SKM-1 (cell line): Measurements from ENCODE around the gene DUSP28.
"Not testable (repeated sequence)": the region's sequence is repeated elsewhere in the genome, so short reads cannot be mapped to it uniquely, and the experiment has no call there.

ENCODE experiments used
- DNase-seq: peaks from one replicate; lab custom pipeline; 2025; ENCODE audit not compliant: unreplicated experiment; lab: John Stamatoyannopoulos, UW

The DUSP28 gene

GRCh38 chr2:240560480-240561324 is 545 bp downstream of the DUSP28 start:
- DNase-seq: peak; percentile 96

- DNase-seq: no peak
Measured at GRCh38 chr2:240561325-240561971, 1.3 kb downstream of the DUSP28 start.

- not testable (repeated sequence) for DNase-seq
Measured at GRCh38 chr2:240563231-240563630, 3.1 kb downstream of the DUSP28 start.

DNA sequence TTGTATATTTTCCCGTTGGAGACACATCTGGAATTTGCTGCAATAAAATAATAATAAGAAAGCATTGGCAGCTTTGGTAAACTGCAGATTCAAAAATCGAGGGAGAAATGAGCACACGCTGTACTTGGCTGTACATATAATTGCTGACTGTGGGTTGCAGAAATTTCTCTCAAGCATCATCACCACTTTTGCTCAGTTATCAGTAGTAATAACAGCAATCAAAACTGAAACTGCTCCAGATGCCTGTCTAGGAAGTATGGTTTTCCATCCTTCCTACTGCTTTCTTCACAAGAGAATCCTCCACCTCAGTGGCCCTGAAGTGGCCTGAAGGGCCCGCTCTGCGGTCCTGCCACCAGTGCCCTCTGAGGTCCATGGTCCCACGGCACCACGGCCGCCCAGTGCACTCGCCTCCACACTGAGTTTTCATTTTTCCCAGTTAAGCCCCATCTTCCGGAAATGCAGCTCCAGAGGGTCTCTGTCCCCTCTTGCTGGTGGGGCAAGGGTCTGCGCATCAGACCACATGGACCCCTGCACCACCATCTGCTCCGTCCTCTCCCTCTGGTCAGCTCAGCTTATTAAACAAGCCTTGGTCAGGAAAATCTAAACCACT is 3.9 kb downstream of the DUSP28 start:
- no peak for DNase-seq

DNA sequence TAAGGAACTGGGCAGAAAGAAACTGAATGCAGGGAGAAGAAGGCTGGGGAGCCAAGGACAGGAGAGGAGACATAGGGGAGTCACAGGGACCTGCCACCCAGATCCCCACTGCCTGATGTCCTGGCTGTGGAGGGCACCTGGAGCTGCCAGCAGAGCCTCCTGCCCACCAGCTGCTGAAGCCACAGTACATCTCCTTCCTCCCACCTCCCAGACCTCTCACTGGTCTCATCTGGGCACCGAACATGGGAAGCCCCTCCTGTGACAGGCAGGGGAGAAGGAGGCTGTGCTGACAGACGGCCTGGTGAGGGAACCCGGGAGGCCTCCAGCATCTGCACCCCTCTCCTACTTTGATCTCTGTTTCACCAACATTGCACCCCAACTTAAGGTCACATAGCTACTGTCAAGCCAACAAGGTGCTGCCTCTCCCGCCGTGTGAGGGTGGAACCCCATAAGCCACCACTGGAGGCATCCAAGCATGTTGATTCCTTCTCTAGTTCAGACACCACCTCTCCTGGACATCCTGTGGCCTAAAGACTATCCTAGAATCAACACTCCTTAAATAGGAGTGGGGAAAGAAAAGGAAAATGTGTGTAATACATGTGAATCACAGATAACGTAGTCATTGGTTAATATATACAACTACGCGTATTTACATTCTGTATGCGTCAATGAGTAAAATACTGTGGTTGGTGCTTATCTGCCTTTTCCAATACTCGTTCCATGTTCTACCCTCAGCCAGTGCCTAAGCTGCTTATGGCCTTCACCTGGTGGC is 4.6 kb downstream of the DUSP28 start:
- no peak for DNase-seq

GRCh38 chr2:240565333-240566202 is 5.4 kb downstream of the DUSP28 start:
- DNase-seq: peak; percentile 60

DNA sequence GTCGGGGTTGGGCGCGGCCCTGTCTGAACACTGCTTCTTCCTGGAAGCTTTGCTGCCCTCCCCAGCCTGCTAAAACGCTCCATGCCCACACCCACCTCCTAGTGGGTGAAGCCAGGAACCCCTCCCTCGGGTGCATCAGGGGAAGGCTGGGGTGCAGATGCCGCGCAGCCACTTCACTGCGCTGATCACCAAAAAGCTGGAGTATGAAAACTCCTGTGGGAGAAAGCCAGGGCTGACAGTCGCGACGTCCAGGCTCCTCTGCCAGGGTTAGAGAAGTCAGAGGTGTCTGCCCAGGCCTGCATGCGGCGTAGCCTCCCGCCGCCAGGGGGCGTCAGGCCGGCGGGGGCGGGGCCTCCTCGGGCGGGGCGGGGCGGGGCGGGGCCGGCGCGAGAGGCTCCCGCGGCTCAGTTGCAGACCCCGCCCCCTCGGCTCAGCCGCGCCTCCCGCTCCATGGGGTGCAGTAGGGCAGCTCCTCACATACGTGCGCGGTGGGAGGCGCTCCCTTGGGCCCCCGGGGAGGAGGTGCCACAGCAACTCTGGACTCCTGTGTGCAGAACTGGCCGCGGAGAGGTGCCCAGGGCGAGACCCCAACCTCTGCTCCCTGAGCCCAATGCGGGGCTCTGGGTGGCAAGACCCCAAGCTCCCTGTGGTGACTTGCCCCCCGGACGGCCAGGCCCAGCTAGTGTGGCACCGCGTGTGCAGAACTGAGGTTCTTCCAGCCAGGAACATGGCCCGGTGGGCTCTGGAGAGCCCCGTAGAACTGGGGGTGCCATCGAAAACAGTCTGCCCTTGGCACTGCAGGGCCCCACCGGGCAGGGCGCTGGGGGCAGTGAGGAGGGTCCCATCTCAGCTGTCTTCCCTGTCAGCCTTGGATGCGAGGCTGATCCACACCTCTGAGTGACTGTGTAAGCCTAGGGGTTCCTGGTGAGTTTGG is 6.3 kb downstream of the DUSP28 start:
- DNase-seq: peak; percentile 76

GRCh38 chr2:240567137-240567871 is 7.1 kb downstream of the DUSP28 start:
- DNase-seq: peak; percentile 51

DNA sequence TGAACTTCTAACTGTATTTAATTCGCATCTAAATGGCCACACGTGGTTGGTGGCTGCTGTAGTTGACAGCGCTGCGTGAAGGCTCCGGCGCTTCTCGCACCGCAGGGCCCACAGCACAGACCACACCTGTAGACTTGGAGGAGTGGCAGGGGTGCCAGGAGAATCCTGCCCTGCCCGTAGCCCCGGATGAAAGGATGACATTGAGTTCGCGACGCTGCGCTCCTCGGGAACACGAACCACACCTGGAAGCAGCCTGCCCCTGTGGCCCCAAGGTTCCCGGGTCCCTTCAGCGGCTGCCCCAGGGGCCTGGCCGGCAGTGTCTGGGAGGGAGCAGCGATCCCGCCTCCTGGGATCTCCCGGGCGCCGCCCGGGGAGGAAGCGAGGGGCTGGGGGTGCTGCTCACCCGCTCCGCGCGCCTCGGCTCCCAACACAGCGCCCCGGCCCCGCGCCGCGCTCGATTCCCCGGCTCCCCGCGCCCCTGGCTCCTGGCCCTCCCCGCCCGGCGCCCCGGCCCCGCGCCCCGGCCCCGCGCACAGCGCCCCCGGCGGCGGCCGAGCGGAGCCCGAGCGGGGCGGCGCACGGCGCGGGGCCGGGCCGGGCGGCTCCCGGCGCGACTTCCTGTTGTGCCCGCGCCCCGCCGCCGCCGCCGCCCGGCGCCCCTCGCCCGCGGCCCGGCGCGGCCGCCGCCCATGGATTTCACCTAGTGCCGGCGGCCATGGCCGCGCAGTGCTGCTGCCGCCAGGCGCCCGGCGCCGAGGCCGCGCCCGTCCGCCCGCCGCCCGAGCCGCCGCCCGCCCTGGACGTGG is 7.9 kb downstream of the DUSP28 start, which contains the start of gene RNPEPL1:
Gene RNPEPL1, plus strand, starts transcription at position 613 of the 806 bp plus-strand sequence. Its CDS starts 103 bp downstream, at position 716.
- DNase-seq: no peak

- no peak for DNase-seq
Measured at GRCh38 chr2:240568678-240569522, 8.7 kb downstream of the DUSP28 start.

DNA sequence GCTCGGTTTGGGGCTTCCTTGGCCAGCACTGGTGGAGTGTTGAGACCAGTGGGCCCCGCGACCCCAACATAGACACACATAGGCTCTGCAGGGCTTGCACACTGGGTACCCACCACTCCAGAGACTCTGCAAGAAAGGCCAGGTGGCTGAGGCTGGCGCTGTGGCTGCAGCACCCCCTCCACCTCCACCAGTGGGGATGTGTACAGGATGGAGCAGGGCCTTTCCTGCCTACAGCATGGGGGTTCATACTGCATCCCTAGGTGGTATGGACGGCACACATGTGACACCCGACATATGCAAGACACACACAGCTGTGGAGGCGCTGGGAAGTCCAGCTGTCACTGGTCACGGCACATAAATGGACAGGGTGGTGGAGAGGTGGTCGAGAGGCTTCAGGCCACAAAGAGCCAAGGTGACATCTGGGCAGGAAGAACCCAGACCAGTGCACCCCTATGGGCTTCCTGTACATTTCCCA is 9.4 kb downstream of the DUSP28 start:
- no peak for DNase-seq

DNA sequence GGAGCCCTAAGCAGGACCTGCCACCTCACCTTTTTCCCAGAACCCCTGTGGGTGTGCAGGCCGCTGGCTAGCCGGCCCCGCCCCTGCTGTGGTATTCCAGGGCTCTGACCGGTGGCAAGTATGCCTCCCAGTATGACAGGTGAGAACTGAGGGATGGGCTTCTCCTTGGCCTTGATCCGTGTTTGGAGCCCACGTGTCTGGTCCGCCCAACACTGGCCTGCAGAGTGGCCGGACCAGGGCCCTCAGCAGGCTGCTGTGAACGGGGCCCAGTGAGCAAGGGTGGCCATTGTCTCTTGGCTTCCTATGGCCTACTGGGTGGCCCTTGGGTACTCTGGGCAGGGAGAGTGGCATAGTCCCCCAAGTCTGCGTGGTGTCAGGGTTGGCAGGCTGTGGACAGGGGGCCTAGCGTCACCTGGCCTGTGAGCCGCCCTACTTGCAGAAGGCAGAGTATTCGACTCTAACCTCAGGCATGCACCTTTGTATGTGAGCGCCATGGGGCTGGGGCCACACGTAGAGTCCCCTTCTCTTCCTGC is 9.9 kb downstream of the DUSP28 start:
- DNase-seq: no peak

DNA sequence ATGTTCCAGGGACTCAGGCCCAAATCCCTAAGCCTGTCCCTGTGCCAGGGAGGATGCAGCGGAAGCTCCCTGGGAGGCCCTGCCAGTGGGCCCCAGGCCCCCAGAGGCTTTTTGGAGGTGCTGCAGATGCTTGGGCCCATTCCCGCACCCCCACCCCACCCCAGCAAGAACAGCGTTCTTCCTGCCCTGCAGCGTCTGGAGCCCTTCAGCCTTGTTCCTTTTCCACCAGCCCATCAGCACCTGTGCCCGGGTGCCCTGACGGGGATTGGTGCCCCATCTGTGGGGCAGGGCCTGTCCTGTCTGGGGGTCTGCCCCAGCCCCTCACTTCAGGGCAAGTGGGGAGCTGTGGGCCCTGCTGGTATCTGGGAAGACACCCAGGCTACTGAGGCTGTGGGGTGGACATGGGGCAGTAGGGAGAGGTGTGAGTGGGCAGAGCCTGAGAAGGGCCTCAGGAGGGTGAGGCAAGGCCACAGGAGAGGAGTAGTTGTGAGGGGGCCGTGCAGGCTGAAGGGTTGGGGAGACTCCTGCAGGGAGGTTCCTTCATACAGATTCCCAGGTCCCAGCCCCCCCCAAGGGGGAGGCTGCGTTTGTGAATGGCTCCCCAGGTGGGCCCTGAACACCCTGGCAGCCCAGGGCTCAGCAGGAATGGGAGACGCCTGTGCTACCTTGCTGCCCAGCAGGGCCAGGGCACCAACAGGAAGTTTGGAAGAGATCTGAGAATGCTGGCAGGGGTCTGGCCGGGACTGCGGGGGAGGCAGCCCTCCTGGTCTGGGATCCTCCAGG is 10.6 kb downstream of the DUSP28 start:
- DNase-seq: no peak

GRCh38 chr2:240571314-240571973 is 11.3 kb downstream of the DUSP28 start:
- DNase-seq: no peak
